HepG2 (cell line): ENCODE results near the gene SLC35B2. TPM values are rescaled to one million over a fixed set of nuclear protein-coding genes. Genes with fewer than 3 reads are reported as not detected.

Experiments used
- BCLAF1 ChIP-seq: fragments of 450-650 bp; IDR thresholded peaks from 2 replicates; pipeline ENCODE4 v1.6.1; 2017; ENCODE audit warnings: mild to moderate bottlenecking
- BRD4 ChIP-seq: sonication (generic); formaldehyde crosslinking; IDR thresholded peaks from 2 replicates; pipeline ENCODE4 v1.4.0; 2020; ENCODE audit warnings: missing genetic modification reagents
- E2F1 ChIP-seq: sonication (generic); formaldehyde crosslinking; IDR thresholded peaks from 2 replicates; pipeline ENCODE4 v1.5.0; 2020; ENCODE audit warnings: missing genetic modification reagents
- HNRNPL ChIP-seq: fragments of 200-400 bp; formaldehyde crosslinking; IDR thresholded peaks from 2 replicates; pipeline ENCODE4 v1.6.1; 2017; ENCODE audit warnings: mild to moderate bottlenecking, low read depth, low read length
- KAT7 ChIP-seq: IDR thresholded peaks from 2 replicates; pipeline ENCODE4 v1.6.1; 2018; ENCODE audit warnings: borderline replicate concordance, missing compliant biosample characterization
- KDM1A ChIP-seq: IDR thresholded peaks from 2 replicates; pipeline ENCODE4 v1.6.1; 2016; ENCODE audit warnings: missing compliant biosample characterization
- NFYC ChIP-seq: IDR thresholded peaks from 2 replicates; pipeline ENCODE4 v1.6.1; 2016; ENCODE audit warnings: missing genetic modification reagents, missing compliant biosample characterization
- POGK ChIP-seq: sonication (generic); formaldehyde crosslinking; conservative IDR thresholded peaks from 2 replicates; pipeline ENCODE4 v1.8.0; 2022; ENCODE audit warnings: mild to moderate bottlenecking, moderate library complexity, missing genetic modification reagents
- XRCC5 ChIP-seq: fragments of 200-400 bp; formaldehyde crosslinking; optimal IDR thresholded peaks from 2 replicates; pipeline ENCODE3; 2017; ENCODE audit warnings: mild to moderate bottlenecking, low read length
- ZBTB43 ChIP-seq: sonication (generic); formaldehyde crosslinking; conservative IDR thresholded peaks from 2 replicates; pipeline ENCODE4 v1.4.0; 2020; ENCODE audit warnings: missing genetic modification reagents
- ZC3H13 ChIP-seq: sonication (generic); formaldehyde crosslinking; IDR thresholded peaks from 2 replicates; pipeline ENCODE4 v1.8.1; 2023; ENCODE audit warnings: mild to moderate bottlenecking, missing genetic modification reagents, moderate library complexity
- ZNF10 ChIP-seq: sonication (generic); formaldehyde crosslinking; IDR thresholded peaks from 2 replicates; pipeline ENCODE4 v1.4.0; 2020; ENCODE audit warnings: mild to moderate bottlenecking, low read depth, missing genetic modification reagents, borderline replicate concordance
- ZNF124 ChIP-seq: sonication (generic); formaldehyde crosslinking; IDR thresholded peaks from 2 replicates; pipeline ENCODE4 v1.4.0; 2020; ENCODE audit warnings: missing genetic modification reagents
- ZNF20 ChIP-seq: sonication (generic); formaldehyde crosslinking; IDR thresholded peaks from 2 replicates; pipeline ENCODE4 v1.4.0; 2020; ENCODE audit warnings: mild to moderate bottlenecking, moderate library complexity, missing genetic modification reagents
- ZNF24 ChIP-seq: fragments of 450-650 bp; IDR thresholded peaks from 2 replicates; pipeline ENCODE4 v1.6.1; 2017; ENCODE audit warnings: antibody characterized with exemption, mild to moderate bottlenecking
- ZNF256 ChIP-seq: sonication (generic); formaldehyde crosslinking; conservative IDR thresholded peaks from 2 replicates; pipeline ENCODE4 v1.4.0; 2020; ENCODE audit warnings: missing genetic modification reagents
- ZNF354B ChIP-seq: sonication (generic); formaldehyde crosslinking; IDR thresholded peaks from 2 replicates; pipeline ENCODE4 v1.8.0; 2022; ENCODE audit warnings: mild to moderate bottlenecking, missing genetic modification reagents
- ZNF674 ChIP-seq: sonication (generic); formaldehyde crosslinking; IDR thresholded peaks from 2 replicates; pipeline ENCODE4 v1.5.0; 2020; ENCODE audit warnings: low read depth, mild to moderate bottlenecking, missing genetic modification reagents
- ZNF678 ChIP-seq: sonication (generic); formaldehyde crosslinking; IDR thresholded peaks from 2 replicates; pipeline ENCODE4 v1.4.0; 2020; ENCODE audit warnings: mild to moderate bottlenecking, missing genetic modification reagents
- ZNF703 ChIP-seq: sonication (generic); formaldehyde crosslinking; IDR thresholded peaks from 2 replicates; pipeline ENCODE4 v1.5.1; 2020; ENCODE audit warnings: missing genetic modification reagents, mild to moderate bottlenecking, moderate library complexity, borderline replicate concordance
- polyA plus RNA-seq, 8 experiments: library from polyadenylated mRNA; depleted of rRNA in 3 of 8; stranded (reverse) in 7 of 8; unstranded in 1 of 8; fragments of >200 nt; fragmentation: Illumina TruSeq in 4 of 8; extraction: Trizol in 4 of 8; gene quantifications; 2 replicates each; pipeline versions ENCODE4 v1.2.1 to v1.2.3, GENCODE V29; 2011 to 2016; ENCODE audit warnings: low read depth in 4 of 8, missing spikeins in 1 of 8, mixed read lengths in 1 of 8; ENCODE audit not compliant: insufficient read depth in 1 of 8
- total RNA-seq, 5 experiments: library from RNA; depleted of rRNA; stranded (reverse); fragments of >200 nt; fragmentation: Illumina TruSeq; extraction: Trizol; gene quantifications; 2 replicates each; pipeline ENCODE4 v1.2.3, GENCODE V29; 2016; ENCODE audit warnings: low read depth in 1 of 5

SLC35B2 gene
- total and polyA plus RNA-seq, 2 of the 13 experiments (the other 11 are each of a cell fraction or from before 2014, with no cell fraction given), result 61.1 to 148 TPM

GRCh38 chr6:44217332-44218143, 39.8 kb downstream of the SLC35B2 start (continued):
- no peak; the same call in 1 of the 2 replicates for TF ChIP-seq POGK (CRISPR knock-in tag)
- no peak for TF ChIP-seq ZNF24
- no peak for TF ChIP-seq ZNF10 (CRISPR knock-in tag)
- TF ChIP-seq E2F1 (CRISPR knock-in tag), result no peak; the same call in 1 of the 2 replicates
- TF ChIP-seq ZNF256, result no peak
- TF ChIP-seq HNRNPL, result peak; percentile 84; the same call in 1 of the 2 replicates
- no peak for TF ChIP-seq ZNF124 (CRISPR knock-in tag)
- TF ChIP-seq BRD4 (CRISPR knock-in tag), result no peak
- TF ChIP-seq XRCC5, result peak; percentile 90
- no peak for TF ChIP-seq ZNF703 (CRISPR knock-in tag)
- no peak for TF ChIP-seq ZNF674
- no peak for TF ChIP-seq KDM1A
- no peak for TF ChIP-seq ZNF20
- peak; percentile 51; the same call in 1 of the 2 replicates for TF ChIP-seq NFYC (CRISPR knock-in tag)
- TF ChIP-seq ZC3H13, result no peak; the same call in 1 of the 2 replicates
- 0 out of 2 replicates have a peak, but pooled peaks have one; percentile 49 for TF ChIP-seq KAT7 (CRISPR knock-in tag)
- no peak for TF ChIP-seq ZBTB43 (CRISPR knock-in tag)
- TF ChIP-seq ZNF354B (CRISPR knock-in tag), result 0 out of 2 replicates have a peak, but pooled peaks have one; percentile 73
- no peak for TF ChIP-seq ZNF678 (CRISPR knock-in tag)
- no peak for TF ChIP-seq BCLAF1
